NCI-H460 (cell line): ENCODE data around the gene NT5DC3. TPM values are rescaled to one million over a fixed set of nuclear protein-coding genes. Genes with fewer than 3 reads are reported as not detected.
"Not testable (repeated sequence)": the region's sequence is repeated elsewhere in the genome, so short reads cannot be mapped to it uniquely, and the experiment has no call there.

Experiments
- DNase-seq: peaks from one replicate; pipeline ENCODE4 v3.0.0-alpha.2; 2016; ENCODE audit warnings: low read depth; ENCODE audit errors: extremely low read depth
- total RNA-seq: library from RNA; depleted of rRNA; stranded (reverse); fragments of >200 nt; shearing (Covaris generic); gene quantifications from 2 replicates; pipeline ENCODE4 v1.2.3, GENCODE V29; 2014

The NT5DC3 gene
- total RNA-seq, 1 experiment from 2014 or later, result 15.1 TPM

- DNase-seq, result no peak
Observed at GRCh38 chr12:103812789-103813188, 28.2 kb downstream of the NT5DC3 start.

GRCh38 chr12:103811791-103812190, 29.2 kb downstream of the NT5DC3 start:
- no peak for DNase-seq

GRCh38 chr12:103810111-103810510, 30.9 kb downstream of the NT5DC3 start:
- no peak for DNase-seq

GRCh38 chr12:103809639-103810038, 31.4 kb downstream of the NT5DC3 start:
- not testable (repeated sequence) for DNase-seq

- DNase-seq, result no peak
Observed at GRCh38 chr12:103809154-103809553, 31.9 kb downstream of the NT5DC3 start.

- DNase-seq, result no peak
Observed at GRCh38 chr12:103808239-103808880, 32.7 kb downstream of the NT5DC3 start.

- DNase-seq, result no peak
Observed at GRCh38 chr12:103807561-103808238, 33.3 kb downstream of the NT5DC3 start.

GRCh38 chr12:103806803-103807202, 34.2 kb downstream of the NT5DC3 start:
- no peak for DNase-seq

GRCh38 chr12:103805655-103806360, 35.2 kb downstream of the NT5DC3 start:
- DNase-seq, result no peak

GRCh38 chr12:103803847-103804246, 37.2 kb downstream of the NT5DC3 start:
- no peak for DNase-seq

GRCh38 chr12:103802586-103802886, 38.5 kb downstream of the NT5DC3 start:
- no peak for DNase-seq

- no peak for DNase-seq
Observed at GRCh38 chr12:103801709-103802585, 39.1 kb downstream of the NT5DC3 start.

GRCh38 chr12:103799857-103800771, 40.9 kb downstream of the NT5DC3 start:
- DNase-seq, result peak; percentile 21

GRCh38 chr12:103799504-103799856, 41.6 kb downstream of the NT5DC3 start:
- DNase-seq, result no peak

- DNase-seq, result peak; percentile 45
Observed at GRCh38 chr12:103798586-103798985, 42.4 kb downstream of the NT5DC3 start.

- no peak for DNase-seq
Observed at GRCh38 chr12:103794309-103795213, 46.5 kb downstream of the NT5DC3 start.

GRCh38 chr12:103793512-103794045, 47.5 kb downstream of the NT5DC3 start:
- no peak for DNase-seq

- no peak for DNase-seq
Observed at GRCh38 chr12:103793046-103793445, 48.0 kb downstream of the NT5DC3 start.
